K562 (cell line): ENCODE results near the gene CD69. TPM values are rescaled to one million over a fixed set of nuclear protein-coding genes. Genes with fewer than 3 reads are reported as not detected.

Experiments used
- ATAC-seq: fragments of 200-7000 bp; cut with Tn5 transposase; 3 replicates; pipeline ENCODE4 v1.9.1; 2020; ENCODE audit warnings: moderate library complexity
- BruUV-seq: library from RNA; stranded (reverse); fragments of 400-500 nt; replicated peaks from 2 replicates; lab custom pipeline; 2021; lab: Mats Ljungman, UMichigan
- CTCF ChIA-PET: fragments of 300-600 bp; formaldehyde crosslinking; extraction: SDS; loops from one replicate; lab custom pipeline; 2021; ENCODE audit warnings: low intra/inter-chr PET ratio; lab: Yijun Ruan, JAX
- POLR2A ChIA-PET: fragments of 300-600, 350-650 bp; sonication (Branson Sonifier 250); formaldehyde crosslinking; extraction: SDS; loops from one replicate; lab custom pipeline; 2021; ENCODE audit warnings: antibody characterized with exemption, inconsistent platforms; lab: Yijun Ruan, JAX
- DNase-seq, 4 experiments: peaks; one replicate each; pipeline versions ENCODE4 v3.0.0 to v3.0.0-alpha.2; 2011 to 2018; ENCODE audit warnings: low spot score in 3 of 4, mixed read lengths in 3 of 4; ENCODE audit errors: extremely low read depth in 1 of 4
- FAIRE-seq: peaks from 2 replicates; lab custom pipeline; 2011; peaks lifted over from hg19 to GRCh38; lab: Jason Lieb, UNC
- H2AFZ ChIP-seq: 2 replicates; pipeline ENCODE4 v1.6.0; 2011; ENCODE audit warnings: low read depth, low read length, control low read depth, inconsistent platforms
- H3K27ac ChIP-seq: fragments of 200-600 bp; 3 replicates; pipeline ENCODE4 v1.8.0; 2011; ENCODE audit warnings: low read depth, mild to moderate bottlenecking, control low read depth, inconsistent platforms, low read length, moderate library complexity, mixed read lengths; ENCODE audit errors: extremely low read depth
- H3K27me3 ChIP-seq, 2 experiments: fragments of 300-600 bp in 1 of 2; 2 replicates in 1 of 2; 3 replicates in 1 of 2; pipeline versions ENCODE4 v1.6.0 to v1.8.0; 2011; ENCODE audit warnings: inconsistent platforms in 2 of 2, low read length in 2 of 2, mild to moderate bottlenecking in 1 of 2, mixed read lengths in 1 of 2, moderate library complexity in 1 of 2; ENCODE audit not compliant: control insufficient read depth in 2 of 2, insufficient read depth in 2 of 2
- H3K36me3 ChIP-seq: fragments of 300-600 bp; 3 replicates; pipeline ENCODE4 v1.8.0; 2011; ENCODE audit warnings: mild to moderate bottlenecking, low read length, inconsistent platforms; ENCODE audit not compliant: control insufficient read depth, insufficient read depth
- H3K4me1 ChIP-seq, 2 experiments: fragments of 200-600 bp in 1 of 2; replicated peaks in 1 of 2; 2 replicates in 1 of 2; 3 replicates in 1 of 2; pipeline versions ENCODE4 v1.5.1 to v1.8.0; 2011; ENCODE audit warnings: inconsistent platforms in 2 of 2, low read length in 2 of 2, mild to moderate bottlenecking in 1 of 2, mixed read lengths in 1 of 2, moderate library complexity in 1 of 2; ENCODE audit not compliant: control insufficient read depth in 2 of 2, insufficient read depth in 2 of 2
- H3K4me2 ChIP-seq: 2 replicates; pipeline ENCODE4 v1.6.1; 2011; ENCODE audit warnings: low read length, control low read depth, inconsistent platforms, mixed read lengths; ENCODE audit not compliant: insufficient read depth
- H3K4me3 ChIP-seq: fragments of 200-600 bp; sonication (generic), shearing (Covaris generic); 2 replicates; pipeline ENCODE4 v1.5.1; 2016; ENCODE audit warnings: control low read depth, inconsistent platforms
- H3K79me2 ChIP-seq: fragments of 200-600 bp; 3 replicates; pipeline ENCODE4 v1.8.0; 2011; ENCODE audit warnings: low read length, inconsistent platforms; ENCODE audit not compliant: control insufficient read depth, insufficient read depth
- H3K9ac ChIP-seq, 2 experiments: 2 replicates each; pipeline versions ENCODE4 v1.6.0 to v1.6.1; 2011; ENCODE audit warnings: low read depth in 2 of 2, low read length in 2 of 2, control low read depth in 1 of 2, inconsistent platforms in 1 of 2, mild to moderate bottlenecking in 1 of 2, mixed read lengths in 1 of 2; ENCODE audit not compliant: insufficient read depth in 1 of 2
- H3K9me1 ChIP-seq: one replicate; pipeline ENCODE4 v1.6.0; 2011; ENCODE audit warnings: inconsistent platforms, mild to moderate bottlenecking, low read length, moderate library complexity; ENCODE audit not compliant: control insufficient read depth, insufficient read depth
- H3K9me3 ChIP-seq: replicated peaks from 2 replicates; pipeline ENCODE4 v1.5.1; 2011; ENCODE audit warnings: low read depth, low read length, inconsistent platforms; ENCODE audit not compliant: control insufficient read depth, insufficient read depth
- H4K20me1 ChIP-seq: replicated peaks from 2 replicates; pipeline ENCODE4 v1.6.1; 2011; ENCODE audit warnings: low read length, inconsistent platforms, mixed read lengths; ENCODE audit not compliant: control insufficient read depth, insufficient read depth
- HDAC8 ChIP-seq: fragments of 450-650 bp; IDR thresholded peaks from 2 replicates; pipeline ENCODE4 v1.6.1; 2016; ENCODE audit warnings: mild to moderate bottlenecking, missing genetic modification characterization, moderate library complexity, missing compliant biosample characterization
- PRDM10 ChIP-seq: fragments of 450-650 bp; IDR thresholded peaks from 2 replicates; pipeline ENCODE4 v1.6.1; 2018; ENCODE audit not compliant: partially characterized antibody
- SMC3 ChIP-seq: conservative IDR thresholded peaks from 2 replicates; pipeline ENCODE4 v1.6.1; 2011; ENCODE audit warnings: low read depth, low read length, improper control_type of control experiment; ENCODE audit not compliant: insufficient read depth
- ZNF707 ChIP-seq: fragments of 250-450 bp; sonication (Bioruptor Pico); conservative IDR thresholded peaks from 2 replicates; pipeline ENCODE4 v1.8.0; 2022; ENCODE audit warnings: inconsistent platforms, mild to moderate bottlenecking, moderate library complexity
- ZZZ3 ChIP-seq: fragments of 450-650 bp; IDR thresholded peaks from 2 replicates; pipeline ENCODE4 v1.6.1; 2016; ENCODE audit warnings: antibody characterized with exemption, mild to moderate bottlenecking, moderate library complexity
- WGBS: fragments of 100-300 bp; shearing (Covaris generic); methylation state at CpG from one replicate; pipeline ENCODE4 v1.1.6; 2016; ENCODE audit warnings: low coverage, mixed read lengths; ENCODE audit not compliant: insufficient coverage; ENCODE audit errors: missing lambda C conversion rate; 5-methylcytosine and 5-hydroxymethylcytosine counted together
- in situ Hi-C: fragments of 300-500 bp; cut with MboI; formaldehyde crosslinking; loops from 4 replicates; pipeline ENCODE4 v1.15.0; 2018; ENCODE audit warnings: inconsistent platforms, mixed read lengths
- intact Hi-C: fragments of 100-400 bp; cut with micrococcal nuclease; formaldehyde crosslinking; loops from 2 replicates; pipeline ENCODE4 v1.14.2; 2022
- polyA plus RNA-seq, 8 experiments: library from polyadenylated mRNA; depleted of rRNA in 4 of 8; stranded (reverse) in 5 of 8; unstranded in 3 of 8; fragments of >200 nt; fragmentation: Nextera tagmentation in 2 of 8; fragmentation: Illumina TruSeq in 1 of 8; extraction: Ambion mirVana in 2 of 8; extraction: Trizol in 1 of 8; gene quantifications; 2 replicates each; pipeline versions ENCODE4 v1.2.1 to v1.2.3, GENCODE V29; 2011 to 2014; ENCODE audit warnings: inconsistent platforms in 1 of 8, missing spikeins in 1 of 8
- total RNA-seq, 7 experiments: library from RNA; depleted of rRNA in 6 of 7; stranded (reverse); fragments of >200 nt in 6 of 7; fragmentation: Illumina TruSeq in 2 of 7; extraction: Trizol in 2 of 7; gene quantifications; 2 replicates each; pipeline versions ENCODE4 v1.2.1 to v1.2.3, GENCODE V29; 2011 to 2021; ENCODE audit warnings: low replicate concordance in 1 of 7
- TF ChIP-seq, protein P1 (sequence below), 2 experiments: fragments of 450-650 bp in 1 of 2; IDR thresholded peaks; 2 replicates each; pipeline ENCODE4 v1.6.1; 2011 to 2017; ENCODE audit warnings: low read depth in 2 of 2, antibody characterized with exemption in 1 of 2, borderline replicate concordance in 1 of 2, low read length in 1 of 2, mild to moderate bottlenecking in 1 of 2, mixed read lengths in 1 of 2; ENCODE audit not compliant: control insufficient read depth in 1 of 2
- TF ChIP-seq, protein P2 (sequence below), 2 experiments: fragments of 450-650 bp; conservative IDR thresholded peaks; 2 replicates each; pipeline ENCODE4 v1.6.1; 2017; ENCODE audit warnings: mild to moderate bottlenecking in 2 of 2, moderate library complexity in 2 of 2
- TF ChIP-seq, protein P3 (sequence below), 2 experiments: fragments of 450-650 bp; IDR thresholded peaks; 2 replicates each; pipeline ENCODE4 v1.6.1; 2018; ENCODE audit warnings: mild to moderate bottlenecking in 2 of 2, low read depth in 1 of 2; ENCODE audit not compliant: partially characterized antibody in 2 of 2

Gene CD69
- total and polyA plus RNA-seq, 9 of the 15 experiments (the other 6 are each of a cell fraction or from before 2014, with no cell fraction given) = 11.7 to 243 (median 54.4) TPM

DNA sequence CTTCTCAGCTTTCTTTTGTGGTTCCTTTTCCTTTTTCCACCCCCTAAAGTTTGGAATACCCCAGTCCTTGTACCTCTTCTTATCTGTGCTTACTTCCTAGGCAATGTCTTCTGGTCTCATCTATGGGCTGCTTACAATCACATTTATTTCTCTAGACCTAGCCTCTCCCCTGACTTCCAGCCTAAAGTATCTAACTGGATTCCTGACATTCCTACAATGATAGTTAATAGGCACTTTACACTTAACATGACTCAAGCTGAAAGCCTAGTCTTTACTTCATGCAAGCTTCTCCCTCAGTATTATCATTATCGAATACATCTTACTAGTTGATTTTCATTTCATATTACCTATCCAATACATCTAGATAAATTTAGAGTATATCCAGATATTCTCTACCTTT is 49.0 kb downstream of the CD69 start:
- no peaks in the 10 kb centered on the region for H3K9me1 ChIP-seq
- no peak overlapping the region for H3K9ac ChIP-seq
- H3K36me3 ChIP-seq = no peaks in the 10 kb centered on the region
- H3K27me3 ChIP-seq = no peaks in the 10 kb centered on the region
- CTCF ChIA-PET = no interaction called here
- FAIRE-seq = no peak
- no peaks in the 10 kb centered on the region for H3K79me2 ChIP-seq
- no peaks in the 10 kb centered on the region for H3K9me3 ChIP-seq
- intact Hi-C loops (no loop called here), in situ Hi-C loops (loop anchor here (25.0 kb wide), 1 partner anchor 249 kb away; no protein-coding TSS in a partner anchor)
- no peak overlapping the region for H2AFZ ChIP-seq
- no peaks in the 10 kb centered on the region; a peak in 3 of 5 replicates for H3K4me1 ChIP-seq
- no TSS peak for BruUV-seq
- no peak overlapping the region for H3K4me2 ChIP-seq
- H4K20me1 ChIP-seq = no peaks in the 10 kb centered on the region
- H3K27ac ChIP-seq = no peak overlapping the region
- POLR2A ChIA-PET = no interaction called here
- DNase-seq = no peak
- H3K4me3 ChIP-seq = no peak overlapping the region
- no peak for ATAC-seq
- WGBS = 100% methylated on average over 1 of the region's 1 CpG
- TF ChIP-seq ZNF707 (no peak), PRDM10 (no peak), SMC3 (no peak), ZZZ3 (no peak), HDAC8 (tag) (no peak)
- TF ChIP-seq, protein P1, sequence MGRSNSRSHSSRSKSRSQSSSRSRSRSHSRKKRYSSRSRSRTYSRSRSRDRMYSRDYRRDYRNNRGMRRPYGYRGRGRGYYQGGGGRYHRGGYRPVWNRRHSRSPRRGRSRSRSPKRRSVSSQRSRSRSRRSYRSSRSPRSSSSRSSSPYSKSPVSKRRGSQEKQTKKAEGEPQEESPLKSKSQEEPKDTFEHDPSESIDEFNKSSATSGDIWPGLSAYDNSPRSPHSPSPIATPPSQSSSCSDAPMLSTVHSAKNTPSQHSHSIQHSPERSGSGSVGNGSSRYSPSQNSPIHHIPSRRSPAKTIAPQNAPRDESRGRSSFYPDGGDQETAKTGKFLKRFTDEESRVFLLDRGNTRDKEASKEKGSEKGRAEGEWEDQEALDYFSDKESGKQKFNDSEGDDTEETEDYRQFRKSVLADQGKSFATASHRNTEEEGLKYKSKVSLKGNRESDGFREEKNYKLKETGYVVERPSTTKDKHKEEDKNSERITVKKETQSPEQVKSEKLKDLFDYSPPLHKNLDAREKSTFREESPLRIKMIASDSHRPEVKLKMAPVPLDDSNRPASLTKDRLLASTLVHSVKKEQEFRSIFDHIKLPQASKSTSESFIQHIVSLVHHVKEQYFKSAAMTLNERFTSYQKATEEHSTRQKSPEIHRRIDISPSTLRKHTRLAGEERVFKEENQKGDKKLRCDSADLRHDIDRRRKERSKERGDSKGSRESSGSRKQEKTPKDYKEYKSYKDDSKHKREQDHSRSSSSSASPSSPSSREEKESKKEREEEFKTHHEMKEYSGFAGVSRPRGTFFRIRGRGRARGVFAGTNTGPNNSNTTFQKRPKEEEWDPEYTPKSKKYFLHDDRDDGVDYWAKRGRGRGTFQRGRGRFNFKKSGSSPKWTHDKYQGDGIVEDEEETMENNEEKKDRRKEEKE (IDR thresholded peaks at IDR 0.05; ENCODE audit: borderline replicate concordance in 1 of 2, control insufficient read depth in 1 of 2, low read depth in 2 of 2, low read length in 1 of 2) = no peak
- TF ChIP-seq, protein P2, sequence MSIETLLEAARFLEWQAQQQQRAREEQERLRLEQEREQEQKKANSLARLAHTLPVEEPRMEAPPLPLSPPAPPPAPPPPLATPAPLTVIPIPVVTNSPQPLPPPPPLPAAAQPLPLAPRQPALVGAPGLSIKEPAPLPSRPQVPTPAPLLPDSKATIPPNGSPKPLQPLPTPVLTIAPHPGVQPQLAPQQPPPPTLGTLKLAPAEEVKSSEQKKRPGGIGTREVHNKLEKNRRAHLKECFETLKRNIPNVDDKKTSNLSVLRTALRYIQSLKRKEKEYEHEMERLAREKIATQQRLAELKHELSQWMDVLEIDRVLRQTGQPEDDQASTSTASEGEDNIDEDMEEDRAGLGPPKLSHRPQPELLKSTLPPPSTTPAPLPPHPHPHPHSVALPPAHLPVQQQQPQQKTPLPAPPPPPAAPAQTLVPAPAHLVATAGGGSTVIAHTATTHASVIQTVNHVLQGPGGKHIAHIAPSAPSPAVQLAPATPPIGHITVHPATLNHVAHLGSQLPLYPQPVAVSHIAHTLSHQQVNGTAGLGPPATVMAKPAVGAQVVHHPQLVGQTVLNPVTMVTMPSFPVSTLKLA (conservative IDR thresholded peaks at IDR 0.05) = no peak
- TF ChIP-seq, protein P3, sequence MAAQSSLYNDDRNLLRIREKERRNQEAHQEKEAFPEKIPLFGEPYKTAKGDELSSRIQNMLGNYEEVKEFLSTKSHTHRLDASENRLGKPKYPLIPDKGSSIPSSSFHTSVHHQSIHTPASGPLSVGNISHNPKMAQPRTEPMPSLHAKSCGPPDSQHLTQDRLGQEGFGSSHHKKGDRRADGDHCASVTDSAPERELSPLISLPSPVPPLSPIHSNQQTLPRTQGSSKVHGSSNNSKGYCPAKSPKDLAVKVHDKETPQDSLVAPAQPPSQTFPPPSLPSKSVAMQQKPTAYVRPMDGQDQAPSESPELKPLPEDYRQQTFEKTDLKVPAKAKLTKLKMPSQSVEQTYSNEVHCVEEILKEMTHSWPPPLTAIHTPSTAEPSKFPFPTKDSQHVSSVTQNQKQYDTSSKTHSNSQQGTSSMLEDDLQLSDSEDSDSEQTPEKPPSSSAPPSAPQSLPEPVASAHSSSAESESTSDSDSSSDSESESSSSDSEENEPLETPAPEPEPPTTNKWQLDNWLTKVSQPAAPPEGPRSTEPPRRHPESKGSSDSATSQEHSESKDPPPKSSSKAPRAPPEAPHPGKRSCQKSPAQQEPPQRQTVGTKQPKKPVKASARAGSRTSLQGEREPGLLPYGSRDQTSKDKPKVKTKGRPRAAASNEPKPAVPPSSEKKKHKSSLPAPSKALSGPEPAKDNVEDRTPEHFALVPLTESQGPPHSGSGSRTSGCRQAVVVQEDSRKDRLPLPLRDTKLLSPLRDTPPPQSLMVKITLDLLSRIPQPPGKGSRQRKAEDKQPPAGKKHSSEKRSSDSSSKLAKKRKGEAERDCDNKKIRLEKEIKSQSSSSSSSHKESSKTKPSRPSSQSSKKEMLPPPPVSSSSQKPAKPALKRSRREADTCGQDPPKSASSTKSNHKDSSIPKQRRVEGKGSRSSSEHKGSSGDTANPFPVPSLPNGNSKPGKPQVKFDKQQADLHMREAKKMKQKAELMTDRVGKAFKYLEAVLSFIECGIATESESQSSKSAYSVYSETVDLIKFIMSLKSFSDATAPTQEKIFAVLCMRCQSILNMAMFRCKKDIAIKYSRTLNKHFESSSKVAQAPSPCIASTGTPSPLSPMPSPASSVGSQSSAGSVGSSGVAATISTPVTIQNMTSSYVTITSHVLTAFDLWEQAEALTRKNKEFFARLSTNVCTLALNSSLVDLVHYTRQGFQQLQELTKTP (IDR thresholded peaks at IDR 0.05; ENCODE audit: low read depth in 1 of 2, partially characterized antibody in 2 of 2) = no peak
